Ovary (tissue), 9 donors: Measurements from ENCODE around the gene PRODH. TPM values are rescaled to one million over a fixed set of nuclear protein-coding genes. Genes with fewer than 3 reads are reported as not detected.
"Not testable (repeated sequence)": the region's sequence is repeated elsewhere in the genome, so short reads cannot be mapped to it uniquely, and the experiment has no call there.

ENCODE experiments used
- DNase-seq, 5 donors: peaks; one replicate each; pipeline ENCODE4 v3.0.0-alpha.2; 2019 to 2020
- H3K27ac ChIP-seq, 2 donors: fragments of 200-600 bp; one replicate each; pipeline versions ENCODE4 v1.5.1 to v1.8.0; 2019 to 2022
- H3K27me3 ChIP-seq: fragments of 200-600 bp; one replicate; pipeline ENCODE4 v1.8.0; 2022
- H3K36me3 ChIP-seq: fragments of 200-600 bp; sonication (generic); one replicate; pipeline ENCODE4 v1.5.1; 2019
- H3K4me1 ChIP-seq: one replicate; pipeline ENCODE4 v1.8.1; 2013; ENCODE audit warnings: mild to moderate bottlenecking, moderate library complexity; ENCODE audit not compliant: insufficient read depth
- H3K4me3 ChIP-seq: fragments of 200-600 bp; sonication (generic); one replicate; pipeline ENCODE4 v1.5.1; 2017
- H3K9me3 ChIP-seq, 2 donors: fragments of 200-600 bp in 1 of 2; sonication (generic) in 1 of 2; one replicate each; pipeline versions ENCODE4 v1.5.1 to v1.8.1; 2013 to 2019; ENCODE audit warnings: mild to moderate bottlenecking in 1 of 2, moderate library complexity in 1 of 2
- CTCF ChIP-seq, 3 donors: fragments of 450-650 bp in 2 of 3; fragments of 200-600 bp in 1 of 3; IDR thresholded peaks; one replicate each; pipeline versions ENCODE4 v1.5.1 to v1.8.0; 2016 to 2022; ENCODE audit warnings: antibody characterized with exemption in 3 of 3, mild to moderate bottlenecking in 1 of 3
- EP300 ChIP-seq: sonication (generic); formaldehyde crosslinking; IDR thresholded peaks from one replicate; pipeline ENCODE4 v1.6.1; 2017; ENCODE audit warnings: antibody characterized with exemption
- POLR2A ChIP-seq: fragments of 450-650 bp; IDR thresholded peaks from one replicate; pipeline ENCODE4 v1.6.1; 2017; ENCODE audit warnings: antibody characterized with exemption, mild to moderate bottlenecking, moderate library complexity
- WGBS, 3 donors: extraction: QIAGEN DNeasy Blood & Tissue Kit in 1 of 3; methylation state at CpG; one replicate each; pipeline versions ENCODE4 v1.1.5 to v1.1.7; 2013 to 2017; 5-methylcytosine and 5-hydroxymethylcytosine counted together
- intact Hi-C, 4 donors: fragments of 100-400 bp; cut with DNase I; formaldehyde crosslinking; loops; one replicate each; pipeline versions ENCODE4 v1.11.0 to v1.15.1; 2022 to 2023
- polyA plus RNA-seq, 2 donors: library from polyadenylated mRNA; stranded (reverse); fragments of 200-250 nt in 1 of 2; fragments of 350-450 nt in 1 of 2; fragmentation: Illumina TruSeq in 1 of 2; extraction: RNeasy Lipid Tissue Mini Kit (QIAGEN cat#74804) in 1 of 2; gene quantifications; one replicate each; pipeline ENCODE4 v1.2.3, GENCODE V29; 2013 to 2014
- total RNA-seq, 7 donors: library from RNA; depleted of rRNA in 2 of 7; stranded (reverse); fragments of >200 nt in 2 of 7; fragmentation: NEBNext Ultra II Directional in 3 of 7; extraction: Animal tissue kit (Norgen Biotek cat#: 25700) in 3 of 7; gene quantifications; one replicate each; pipeline versions ENCODE4 v1.1.0 to v1.2.4, GENCODE V29; 2016 to 2023
- donor health status: DM: no; HTN: no; CAD: no; lungs with moderate emphysema.
- donor health status: DM: no; HTN: no; CAD: no.
- donor health status: Bipolar disorder and iron deficiency.
- donor health status: DM: yes; HTN: yes; CAD: no.
- donor health status: DM: no; HTN: no; CAD: no.
- donor health status: DM: yes; HTN: yes; CAD: no.

Gene PRODH
- total and polyA plus RNA-seq, 9 donors: 0.27 to 3.8 (median 0.73) TPM; not detected in 1

- no peaks in the 10 kb centered on the region for H3K36me3 ChIP-seq
- TF ChIP-seq CTCF (IDR thresholded peaks at IDR 0.05): no peak
- TF ChIP-seq EP300: no peak
- no peak for TF ChIP-seq POLR2A
- WGBS, 3 donors: 19 to 38% (median 24%) methylated on average over 20 of the region's 20 CpGs
- no peak overlapping the region for H3K4me3 ChIP-seq
- H3K9me3 ChIP-seq: no peaks in the 10 kb centered on the region
- H3K27ac ChIP-seq: no peak overlapping the region
- peak in 2 of 5 donors; percentile 40 to 56 for DNase-seq
- H3K27me3 ChIP-seq: no peaks in the 10 kb centered on the region
- H3K4me1 ChIP-seq: no peaks in the 10 kb centered on the region
- intact Hi-C loops: no loop called here
Observed at GRCh38 chr22:18968011-18968749, 32.1 kb upstream of the PRODH start.

GRCh38 chr22:18967391-18968010 lies 31.4 kb upstream of the PRODH start:
- WGBS, 3 donors: 44 to 62% (median 45%) methylated on average over 13 to 14 of the region's 14 CpGs
- H3K27me3 ChIP-seq, H3K9me3 ChIP-seq, intact Hi-C loops, H3K36me3 ChIP-seq, H3K4me3 ChIP-seq, DNase-seq, H3K27ac ChIP-seq, H3K4me1 ChIP-seq: not testable (repeated sequence)

GRCh38 chr22:18966748-18967147 lies 30.7 kb upstream of the PRODH start:
- 62 to 69% (median 63%) methylated on average over 7 of the region's 7 CpGs for WGBS, 3 donors
- Histone ChIP-seq H3K27ac (no peak overlapping the region), H3K9me3 (no peaks in the 10 kb centered on the region), H3K4me3 (no peak overlapping the region), H3K27me3 (no peaks in the 10 kb centered on the region), H3K36me3 (no peaks in the 10 kb centered on the region), H3K4me1 (no peaks in the 10 kb centered on the region)
- intact Hi-C loops: no loop called here
- DNase-seq: no peak
- no peak for TF ChIP-seq POLR2A
- TF ChIP-seq EP300: no peak

- Histone ChIP-seq H3K27ac (no peak overlapping the region), H3K36me3 (no peaks in the 10 kb centered on the region), H3K9me3 (no peaks in the 10 kb centered on the region), H3K4me3 (no peak overlapping the region), H3K4me1 (no peaks in the 10 kb centered on the region), H3K27me3 (no peaks in the 10 kb centered on the region)
- WGBS, 3 donors: 71 to 78% (median 76%) methylated on average over 14 of the region's 14 CpGs
- TF ChIP-seq POLR2A: no peak
- no peak for TF ChIP-seq CTCF (IDR thresholded peaks at IDR 0.05)
- no peak for TF ChIP-seq EP300
- no peak for DNase-seq
- intact Hi-C loops: no loop called here
Observed at GRCh38 chr22:18965526-18966421, 29.7 kb upstream of the PRODH start.

- intact Hi-C loops, H3K36me3 ChIP-seq, H3K9me3 ChIP-seq, H3K27me3 ChIP-seq, H3K27ac ChIP-seq, H3K4me1 ChIP-seq, H3K4me3 ChIP-seq, DNase-seq: not testable (repeated sequence)
- 74 to 81% (median 75%) methylated on average over 7 to 18 of the region's 19 CpGs for WGBS, 3 donors
Observed at GRCh38 chr22:18964501-18965265, 28.6 kb upstream of the PRODH start.

GRCh38 chr22:18964051-18964450 lies 28.0 kb upstream of the PRODH start:
- H3K36me3 ChIP-seq, H3K27ac ChIP-seq, H3K9me3 ChIP-seq, H3K27me3 ChIP-seq, DNase-seq, intact Hi-C loops, H3K4me1 ChIP-seq, H3K4me3 ChIP-seq: not testable (repeated sequence)
- 83 to 87% (median 86%) methylated on average over 9 to 10 of the region's 10 CpGs for WGBS, 3 donors
